Kidney tubule cell (primary cell): ENCODE data around the gene VARS2.

Experiments used
- DNase-seq: peaks from one replicate; pipeline ENCODE4 v3.0.0-alpha.2; 2018; ENCODE audit warnings: low spot score

The VARS2 gene

DNA sequence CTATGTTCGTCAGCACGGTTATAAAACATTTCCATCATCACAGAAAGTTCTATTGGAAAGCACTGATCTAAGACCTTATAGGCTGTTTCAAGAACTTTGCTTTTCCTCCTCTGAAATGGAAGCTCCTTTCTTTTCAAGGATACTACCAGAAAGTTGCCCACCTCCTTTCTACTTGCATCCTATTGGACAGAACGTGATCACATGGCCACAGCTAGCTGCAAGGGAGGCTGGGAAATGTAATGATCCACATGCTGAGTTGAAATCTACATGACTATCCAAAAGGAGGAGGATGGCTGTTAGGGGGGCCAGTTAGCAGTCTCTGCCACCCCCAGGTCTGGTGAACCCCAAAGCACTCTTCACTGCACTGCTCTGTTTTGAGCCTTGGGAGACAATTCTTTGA lies 14.6 kb downstream of the VARS2 start:
- DNase-seq, result no peak

- peak; percentile 67 for DNase-seq
Measured at GRCh38 chr6:30930506-30930905, 16.5 kb downstream of the VARS2 start.

DNA sequence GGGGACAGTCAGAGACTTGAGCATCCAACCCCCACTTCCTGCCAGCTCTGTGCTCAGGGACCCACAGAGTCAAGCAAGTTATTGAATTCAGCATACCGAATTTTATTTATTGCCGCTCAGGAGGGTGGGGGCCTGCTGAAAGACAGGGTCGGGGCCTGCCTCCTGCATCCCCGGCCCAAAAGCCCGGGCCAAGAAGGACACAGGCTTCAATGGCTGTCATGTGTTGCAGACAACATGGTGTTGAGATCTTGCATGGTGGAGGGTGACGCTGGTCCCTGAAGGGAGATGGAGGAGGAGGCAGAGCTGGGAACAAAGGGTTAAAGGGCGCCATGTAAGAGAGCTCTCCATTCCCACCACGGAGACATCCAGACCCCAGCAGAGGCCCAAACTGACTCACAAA lies 17.2 kb downstream of the VARS2 start:
- no peak for DNase-seq

DNA sequence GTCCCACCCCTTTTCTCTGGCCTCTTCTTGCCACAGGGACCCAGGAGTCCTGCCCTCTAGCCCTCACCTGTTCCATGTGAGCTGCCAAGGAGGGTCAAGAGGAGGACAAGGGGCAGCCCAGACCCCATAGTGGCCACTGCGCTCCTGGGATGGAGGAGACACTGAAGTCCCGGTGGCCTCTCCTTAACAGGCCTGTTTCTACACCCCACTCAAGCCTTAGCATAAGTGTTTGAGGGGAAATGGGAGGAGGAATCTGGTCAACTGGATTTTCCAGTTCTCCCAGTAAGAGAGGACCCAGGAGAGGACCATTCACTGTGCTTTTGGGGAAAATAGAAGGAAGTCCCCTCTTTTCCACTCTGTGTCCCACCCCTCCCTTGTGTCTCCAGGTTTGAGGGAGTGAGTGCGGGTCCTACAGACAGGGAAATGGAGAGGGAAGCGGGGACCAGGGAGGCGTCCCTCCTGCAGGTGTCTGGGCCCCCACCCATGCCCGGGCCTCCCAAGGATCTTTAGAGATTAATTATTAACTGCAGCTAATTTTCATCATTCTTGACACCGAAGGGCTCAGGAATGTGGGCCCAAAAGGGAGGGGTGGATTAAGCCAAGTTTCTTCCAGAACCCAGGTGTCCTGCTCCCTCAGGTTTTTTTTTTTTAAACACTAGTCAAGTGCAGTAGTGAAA lies 18.1 kb downstream of the VARS2 start, which contains the start of gene SFTA2:
Gene SFTA2 (minus strand): TSS at position 202 of the 677 bp plus-strand sequence. CDS start 74 bp downstream, at position 128.
- DNase-seq, result peak; percentile 86

DNA sequence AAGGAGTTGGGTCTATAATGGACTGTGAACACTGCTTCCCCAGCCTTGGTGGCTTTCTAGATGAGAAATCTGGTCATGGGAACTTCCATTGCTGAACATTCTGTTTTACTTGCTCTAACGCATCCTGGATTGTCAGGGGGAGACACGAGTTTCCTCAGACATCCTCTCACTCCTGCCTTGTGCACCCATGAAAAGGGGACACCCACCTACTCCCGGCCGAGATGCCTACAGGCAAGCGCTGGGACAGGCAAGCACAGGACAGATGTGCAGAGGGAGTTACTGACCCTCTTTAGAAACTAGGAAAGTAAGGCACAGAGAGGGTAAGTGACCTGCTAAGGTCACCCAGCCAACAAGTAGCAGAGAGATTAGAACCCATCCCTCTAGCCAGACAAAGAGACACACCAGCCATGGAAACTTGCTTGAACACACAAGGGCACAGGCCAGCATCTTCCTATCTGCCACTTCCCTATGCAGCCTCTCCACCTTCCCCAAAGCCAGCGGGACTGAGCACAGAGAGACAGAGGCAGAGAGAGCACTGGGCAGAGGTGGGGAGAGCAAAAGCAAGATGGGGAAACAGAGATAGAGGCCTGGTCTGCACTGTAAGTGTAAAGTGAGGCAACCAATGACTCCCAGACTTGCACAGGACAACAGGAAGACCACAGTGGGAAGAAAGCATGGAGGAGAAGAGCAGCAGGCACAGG lies 18.8 kb downstream of the VARS2 start:
- DNase-seq, result no peak

DNA sequence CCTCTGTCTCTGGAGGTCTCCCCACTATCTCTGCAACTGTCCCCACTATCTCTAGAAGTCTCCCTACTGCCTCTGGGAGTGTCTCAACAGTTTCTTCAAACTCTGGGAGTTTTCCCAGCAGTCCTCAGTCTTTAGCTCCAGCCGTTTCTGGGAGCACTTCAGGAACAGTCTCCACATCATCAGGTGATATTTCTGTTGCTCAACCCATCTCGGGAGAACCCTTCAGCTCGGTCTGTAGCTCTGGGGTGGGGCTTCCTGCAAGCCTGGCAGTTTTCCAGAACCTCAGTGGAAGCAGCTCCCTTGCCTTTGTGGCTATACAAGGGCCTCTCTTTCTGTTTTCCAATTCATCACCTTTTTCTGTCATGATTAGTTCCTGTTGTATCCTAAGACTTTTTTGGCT lies 21.0 kb downstream of the VARS2 start:
- peak; percentile 45 for DNase-seq

DNA sequence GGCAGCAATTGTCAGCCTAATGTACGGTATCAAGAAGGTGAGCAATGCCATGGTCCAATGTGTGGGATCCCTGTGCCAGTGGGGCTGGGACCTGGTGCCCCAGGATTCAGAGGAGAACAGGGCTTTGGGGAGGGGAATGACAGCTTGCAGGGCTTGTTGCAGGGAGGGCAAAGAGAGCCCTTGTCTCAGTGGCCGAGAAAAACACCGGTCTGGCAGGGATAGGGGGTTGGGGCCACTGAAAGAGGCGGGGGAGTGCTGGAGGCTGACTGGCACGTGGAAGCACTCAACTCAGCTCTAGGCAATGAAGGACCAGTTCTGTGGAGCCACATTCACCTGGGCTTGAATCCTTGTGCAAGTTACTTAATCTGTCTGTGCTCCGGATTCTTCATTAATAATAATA lies 23.2 kb downstream of the VARS2 start:
- DNase-seq, result no peak

DNA sequence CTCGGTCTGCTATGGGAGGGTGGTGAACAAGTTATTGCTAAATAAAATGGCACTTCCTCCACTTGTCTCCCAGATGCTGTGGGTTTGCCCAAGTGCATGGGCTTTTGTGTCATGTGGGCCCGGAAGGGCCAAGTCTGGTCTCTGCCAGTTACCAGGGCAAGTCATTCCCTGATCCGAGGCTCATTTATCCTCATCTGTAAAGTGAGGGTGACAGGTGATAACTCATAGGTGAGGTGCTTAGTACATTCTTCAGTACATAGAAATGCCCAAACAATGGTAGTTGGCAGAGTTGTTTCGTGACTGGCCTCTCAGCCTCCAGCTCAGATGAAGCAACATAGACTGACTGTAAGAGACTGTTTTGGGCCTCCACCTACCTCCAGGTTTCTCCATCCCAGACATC lies 24.7 kb downstream of the VARS2 start:
- DNase-seq, result no peak

DNA sequence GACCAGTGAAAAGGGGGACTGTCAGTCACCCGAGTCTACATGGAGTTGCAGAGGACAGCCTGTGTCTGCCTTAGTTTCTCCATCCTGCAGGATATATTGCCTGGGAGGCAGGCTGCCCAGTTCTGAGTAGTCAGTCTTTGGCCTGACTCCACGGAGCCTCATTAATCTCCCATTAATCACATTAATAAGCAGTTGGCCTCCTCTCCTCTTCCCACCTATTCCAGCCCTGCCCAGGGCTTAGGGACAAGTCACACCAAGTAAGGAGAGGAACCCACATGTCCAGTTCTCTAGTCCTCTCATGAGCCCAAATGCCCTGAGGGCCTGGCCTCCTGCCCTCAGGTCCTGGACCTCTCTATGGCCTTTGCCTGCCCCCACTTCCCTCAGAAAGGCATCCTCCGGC lies 25.4 kb downstream of the VARS2 start:
- no peak for DNase-seq

- DNase-seq, result no peak
Measured at GRCh38 chr6:30940361-30940986, 26.4 kb downstream of the VARS2 start, which contains the start of gene MUCL3. Gene MUCL3, plus strand, starts transcription at chr6:30940973. Its CDS starts 27 bp downstream, at chr6:30941000.

DNA sequence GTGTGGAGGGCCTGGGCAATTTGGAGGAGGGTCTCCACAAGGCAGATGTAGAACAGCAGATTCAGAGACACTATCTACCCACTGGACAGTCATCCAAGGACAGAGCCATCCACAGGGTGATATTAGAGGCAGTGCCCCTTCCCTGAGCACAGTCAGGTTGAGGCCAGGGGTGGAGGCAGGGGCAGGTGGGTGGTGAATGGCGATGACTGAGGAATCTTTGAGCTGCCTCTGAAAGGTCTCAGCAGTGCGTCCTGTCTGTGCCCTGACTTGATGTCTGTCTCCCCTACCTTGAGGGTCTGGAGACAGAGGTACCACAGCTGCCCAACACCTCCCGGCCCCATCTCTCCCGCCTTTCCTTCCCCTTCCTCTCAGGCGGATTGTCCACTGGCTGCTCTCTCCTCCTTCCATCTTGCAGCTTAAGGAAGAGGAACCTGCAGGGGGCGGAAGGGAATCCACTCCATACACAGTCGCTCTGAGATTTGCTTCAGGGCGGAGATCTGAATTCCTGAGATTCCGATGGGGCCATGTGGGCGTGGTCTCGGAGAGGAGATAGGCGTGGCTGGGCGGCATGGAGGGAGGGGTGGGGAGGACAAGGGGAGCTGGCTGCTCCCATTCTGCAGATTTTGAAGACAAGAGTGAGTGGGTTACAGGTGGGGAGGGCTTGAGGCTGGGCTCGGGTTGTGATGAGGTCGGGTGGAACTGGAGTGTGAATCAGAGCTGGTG lies 28.5 kb downstream of the VARS2 start:
- peak; percentile 92 for DNase-seq

DNA sequence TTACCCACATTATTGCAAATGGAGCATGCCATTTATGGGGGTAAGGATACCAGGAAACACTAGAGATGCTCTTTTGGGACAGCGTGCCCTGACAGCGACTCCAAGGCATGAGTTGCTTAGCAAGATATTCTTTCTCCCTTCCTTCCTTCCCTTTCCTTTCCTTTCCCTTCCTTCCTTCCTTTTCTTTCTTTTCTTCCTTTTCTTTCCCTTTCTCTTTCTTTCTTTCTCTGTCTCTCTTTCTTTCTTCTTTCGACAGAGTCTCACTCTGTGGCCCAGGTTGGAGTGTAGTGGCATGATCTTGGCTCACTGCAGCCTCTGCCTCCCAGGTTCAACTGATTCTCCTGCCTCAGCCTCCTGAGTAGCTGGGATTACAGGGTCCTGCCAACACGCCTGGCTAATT lies 30.0 kb downstream of the VARS2 start:
- DNase-seq, result no peak

- no peak for DNase-seq
Measured at GRCh38 chr6:30945281-30945680, 31.2 kb downstream of the VARS2 start.

GRCh38 chr6:30947231-30947630 lies 33.2 kb downstream of the VARS2 start:
- DNase-seq, result no peak

- no peak for DNase-seq
Measured at GRCh38 chr6:30948811-30949210, 34.8 kb downstream of the VARS2 start.

DNA sequence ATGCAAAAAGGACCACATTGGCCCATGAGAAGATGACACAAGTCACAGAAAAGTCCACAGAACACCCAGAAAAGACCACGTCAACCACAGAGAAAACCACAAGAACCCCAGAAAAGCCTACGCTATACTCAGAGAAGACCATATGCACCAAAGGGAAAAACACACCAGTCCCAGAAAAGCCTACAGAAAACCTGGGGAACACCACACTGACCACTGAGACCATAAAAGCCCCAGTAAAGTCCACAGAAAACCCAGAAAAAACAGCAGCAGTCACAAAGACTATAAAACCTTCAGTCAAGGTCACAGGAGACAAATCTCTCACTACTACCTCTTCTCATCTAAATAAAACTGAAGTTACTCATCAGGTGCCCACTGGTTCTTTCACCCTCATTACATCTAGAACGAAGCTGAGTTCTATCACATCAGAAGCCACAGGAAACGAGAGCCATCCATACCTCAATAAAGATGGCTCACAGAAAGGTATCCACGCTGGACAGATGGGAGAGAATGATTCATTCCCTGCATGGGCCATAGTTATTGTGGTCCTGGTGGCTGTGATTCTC lies 38.0 kb downstream of the VARS2 start:
- no peak for DNase-seq

DNA sequence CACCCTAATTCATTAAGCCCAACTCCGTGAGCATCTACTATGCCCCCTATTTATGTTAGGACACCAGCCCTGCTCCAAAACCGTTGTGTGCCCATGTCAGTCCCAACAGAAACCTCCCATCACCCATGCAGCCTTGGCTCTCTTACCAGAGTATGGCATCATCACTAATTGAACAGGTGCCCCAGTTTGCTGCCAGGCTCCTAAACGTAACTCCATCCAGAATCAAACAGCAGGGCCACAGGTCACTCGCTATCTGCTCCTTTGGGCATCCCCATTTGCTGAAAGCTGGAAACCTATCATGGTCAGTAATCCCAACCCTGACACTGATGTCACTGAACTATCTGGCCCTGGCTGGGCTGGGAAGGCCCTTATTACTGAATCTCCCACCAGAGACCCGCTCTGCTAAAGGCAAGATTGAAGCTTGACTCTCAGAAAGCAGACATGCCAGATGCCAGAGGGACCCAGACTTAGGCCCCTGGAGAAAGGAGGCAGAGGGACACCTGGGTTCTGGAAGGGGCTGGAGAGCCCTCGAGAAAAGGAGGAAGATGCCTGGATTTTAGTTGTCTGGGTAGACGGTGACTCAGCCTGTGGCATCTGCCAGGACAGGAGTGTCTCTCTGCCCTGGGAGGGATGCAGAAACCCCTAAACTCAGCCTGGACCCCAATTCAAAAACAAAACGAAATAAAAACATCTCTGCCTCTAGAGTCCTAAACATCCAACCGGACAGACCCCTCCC lies 40.8 kb downstream of the VARS2 start:
- peak; percentile 35 for DNase-seq

GRCh38 chr6:30955367-30956042 lies 41.5 kb downstream of the VARS2 start:
- peak; percentile 64 for DNase-seq

- DNase-seq, result no peak
Measured at GRCh38 chr6:30957716-30958115, 43.7 kb downstream of the VARS2 start.

DNA sequence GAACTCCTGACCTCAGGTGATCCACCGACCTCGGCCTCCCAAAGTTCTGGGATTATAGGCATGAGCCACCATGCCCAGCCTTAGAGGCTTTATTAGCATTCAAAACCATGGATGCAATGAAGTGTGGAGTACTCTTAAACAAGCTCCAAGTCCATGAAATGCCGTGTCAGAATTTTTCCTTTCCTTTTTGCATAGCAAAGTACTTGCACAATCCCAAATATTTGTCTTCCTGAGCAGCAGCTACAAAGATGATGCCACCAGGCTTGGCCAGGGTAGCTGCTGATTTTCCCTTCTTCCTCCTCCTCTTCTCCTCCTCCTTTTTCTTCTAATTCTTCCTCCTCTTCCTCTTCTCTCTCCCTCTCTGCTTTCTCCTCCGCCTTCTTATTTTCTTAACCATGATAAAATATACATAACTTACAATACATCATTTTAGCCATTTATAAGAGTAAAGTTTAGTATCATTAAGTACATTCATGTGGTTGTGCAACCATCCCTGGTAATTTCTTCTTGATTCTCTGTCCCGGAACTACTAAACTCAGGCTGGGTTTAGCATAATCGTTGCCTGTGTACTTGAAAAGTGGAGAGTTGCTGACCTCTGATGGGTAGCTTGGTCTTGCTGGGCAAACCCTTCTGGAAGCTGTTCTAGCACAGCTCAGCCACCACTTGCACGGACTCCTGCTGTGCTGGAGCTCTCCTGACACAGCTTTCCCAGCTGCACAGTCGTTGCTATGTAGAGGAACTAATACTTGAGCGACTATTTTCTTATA lies 47.1 kb downstream of the VARS2 start:
- DNase-seq, result peak; percentile 70
